Psoas muscle (tissue), 8 donors: ENCODE measurements around the gene NSUN4. TPM values are rescaled to one million over a fixed set of nuclear protein-coding genes. Genes with fewer than 3 reads are reported as not detected.

ENCODE experiments used
- ATAC-seq, 4 donors: fragments of 200-7000 bp; cut with Tn5 transposase; one replicate each; pipeline ENCODE4 v1.9.1; 2020; ENCODE audit warnings: moderate library complexity in 3 of 4, mild to moderate bottlenecking in 2 of 4
- DNase-seq, 2 donors: peaks; one replicate each; pipeline ENCODE4 v3.0.0-alpha.2; 2020
- H3K27ac ChIP-seq: fragments of 200-600 bp; one replicate; pipeline ENCODE4 v1.8.0; 2022
- H3K27me3 ChIP-seq, 3 donors: fragments of 200-600 bp in 1 of 3; one replicate each; pipeline versions ENCODE4 v1.6.1 to v1.8.0; 2013 to 2022; ENCODE audit warnings: low read length in 2 of 3, mild to moderate bottlenecking in 2 of 3, moderate library complexity in 1 of 3; ENCODE audit not compliant: insufficient read depth in 3 of 3
- H3K36me3 ChIP-seq, 2 donors: fragments of 200-600 bp in 1 of 2; one replicate each; pipeline versions ENCODE4 v1.6.1 to v1.8.0; 2013 to 2022; ENCODE audit warnings: low read depth in 1 of 2, mild to moderate bottlenecking in 1 of 2, moderate library complexity in 1 of 2; ENCODE audit not compliant: insufficient read depth in 1 of 2
- H3K4me1 ChIP-seq: fragments of 200-600 bp; one replicate; pipeline ENCODE4 v1.8.0; 2022
- H3K4me3 ChIP-seq: fragments of 200-600 bp; one replicate; pipeline ENCODE4 v1.8.0; 2022; ENCODE audit warnings: mild to moderate bottlenecking
- H3K9me3 ChIP-seq: fragments of 200-600 bp; one replicate; pipeline ENCODE4 v1.8.0; 2022
- CTCF ChIP-seq: fragments of 200-600 bp; IDR thresholded peaks from one replicate; pipeline ENCODE4 v1.8.0; 2022; ENCODE audit warnings: antibody characterized with exemption
- whole genome bisulfite sequencing, 3 donors: extraction: QIAGEN DNeasy Blood & Tissue Kit; methylation state at CpG; one replicate each; pipeline versions ENCODE4 v1.1.6 to v1.1.7; 2013; 5-methylcytosine and 5-hydroxymethylcytosine counted together
- intact Hi-C, 2 donors: fragments of 100-400 bp; cut with DNase I; formaldehyde crosslinking; loops; one replicate each; pipeline versions ENCODE4 v1.11.0 to v1.14.2; 2022
- long read RNA-seq, 2 donors: library from polyadenylated mRNA; unstranded; transcript quantifications; one replicate each; pipeline ENCODE4 v2.0.0, GENCODE V29; 2021
- polyA plus RNA-seq, 3 donors: library from polyadenylated mRNA; stranded (reverse); fragments of 200-250 nt; gene quantifications; one replicate each; pipeline ENCODE4 v1.2.3, GENCODE V29; 2013
- total RNA-seq, 4 donors: library from RNA; stranded (reverse); fragmentation: NEBNext Ultra II Directional in 2 of 4; extraction: Animal tissue kit (Norgen Biotek cat#: 25700) in 2 of 4; gene quantifications; one replicate each; pipeline versions ENCODE4 v1.2.1 to v1.2.4, GENCODE V29; 2021 to 2023
- donor health status: healthy with polysubstance abuse.
- donor health status: DM: no; HTN: no; CAD: no; lungs with moderate emphysema.
- donor health status: Bipolar disorder and iron deficiency.
- donor health status: healthy.
- donor health status: DM: yes; HTN: yes; CAD: no.
- donor health status: DM: no; HTN: no; CAD: no.
- donor health status: DM: no; HTN: no; CAD: no.
- donor health status: DM: yes; HTN: yes; CAD: no.

Gene NSUN4
- 10 to 100 TPM; 13.3 to 25.3 (median 20.9) TPM for total RNA-seq
- polyA plus RNA-seq, result 10 to 100 TPM in 2 of 3 donors, 1 to 10 TPM in 1; 9.4 to 16.3 (median 10.7) TPM
- long read RNA-seq, donor 1, transcript NSUN4-204 (6 exons, 2,150 nt), result major isoform, 6 of 14 reads
- long read RNA-seq, donor 1, partial matches to known transcripts, result 2 of 14 reads
- long read RNA-seq, donor 1, other reads (novel, unspliced or antisense), result 5 of 14 reads
- long read RNA-seq, donor 2, transcript NSUN4-204 (6 exons, 2,150 nt), result major isoform, 6 of 11 reads
- long read RNA-seq, donor 2, partial matches to known transcripts, result 0 of 11 reads
- long read RNA-seq, donor 2, other reads (novel, unspliced or antisense), result 5 of 11 reads

GRCh38 chr1:46340404-46341221 lies at the start of gene NSUN4:
Gene NSUN4 (plus strand): TSS chr1:46340807. CDS start chr1:46340827, 20 bp downstream.
- intact Hi-C loops, result loop anchor here in 1 of 2 donors (1.0 kb wide), 1 partner anchor 37 kb away; the partner anchor contains the start of genes LRRC41 and UQCRH

GRCh38 chr1:46295306-46295705 lies 45.3 kb upstream of the NSUN4 start:
- H3K27ac ChIP-seq, result no peak overlapping the region
- intact Hi-C loops, result no loop called here
- no peak for TF ChIP-seq CTCF
- no peaks in the 10 kb centered on the region for H3K27me3 ChIP-seq
- ATAC-seq (no peak), DNase-seq (no peak)
- peaks cover 24% of the 10 kb centered on the region for H3K4me1 ChIP-seq
- H3K9me3 ChIP-seq, result no peaks in the 10 kb centered on the region
- no peak overlapping the region for H3K4me3 ChIP-seq
- H3K36me3 ChIP-seq, result peaks cover 15 to 77% of the 10 kb centered on the region in 2 donors
- WGBS, 3 donors, result 79 to 96% (median 87%) methylated on average over 2 of the region's 2 CpGs

More at GRCh38 chr1:46340404-46341221, at the start of gene NSUN4:
- Histone ChIP-seq H3K27ac (peak within 1 kb of the TSS; percentile 99), H3K4me1 (peaks cover 8% of the 10 kb centered on the region), H3K36me3 (peaks cover 0 to 31% of the 10 kb centered on the region in 2 donors), H3K27me3 (no peaks in the 10 kb centered on the region), H3K9me3 (no peaks in the 10 kb centered on the region), H3K4me3 (peak within 1 kb of the TSS; percentile 80)
- TF ChIP-seq CTCF, result peak; percentile 61
- DNase-seq (peak; percentile 93 to 96), ATAC-seq (peak; percentile 94 to 96 (median 95))
- 0% methylated on average over 53 of the region's 53 CpGs for WGBS, 3 donors

- Histone ChIP-seq H3K4me1 (peaks cover 36% of the 10 kb centered on the region), H3K36me3 (peaks cover 15 to 51% of the 10 kb centered on the region in 2 donors), H3K27ac (peak overlapping the region; percentile 68), H3K4me3 (no peak overlapping the region), H3K9me3 (no peaks in the 10 kb centered on the region), H3K27me3 (no peaks in the 10 kb centered on the region)
- DNase-seq, result no peak
- no peak for ATAC-seq
- intact Hi-C loops, result no loop called here
- TF ChIP-seq CTCF, result no peak
Measured at GRCh38 chr1:46298387-46298786, 42.2 kb upstream of the NSUN4 start.

- 18 to 30% (median 23%) methylated on average over 6 of the region's 6 CpGs for WGBS, 3 donors
- Histone ChIP-seq H3K4me1 (peaks cover 47% of the 10 kb centered on the region), H3K36me3 (peaks cover 8 to 26% of the 10 kb centered on the region in 2 donors), H3K27ac (peak overlapping the region; percentile 98), H3K4me3 (peak overlapping the region; percentile 100), H3K9me3 (no peaks in the 10 kb centered on the region), H3K27me3 (no peaks in the 10 kb centered on the region)
- no peak for ATAC-seq
- DNase-seq, result no peak
- intact Hi-C loops, result no loop called here
- no peak for TF ChIP-seq CTCF
Measured at GRCh38 chr1:46300673-46301405, 39.8 kb upstream of the NSUN4 start.
